IMR-90 (cell line): Measurements from ENCODE around the gene SEC23IP.

ENCODE experiments used
- CTCF ChIP-seq: conservative IDR thresholded peaks from 2 replicates; pipeline ENCODE4 v1.5.1; 2012; ENCODE audit warnings: mild to moderate bottlenecking, low read depth, low read length, improper control_type of control experiment
- ELK1 ChIP-seq: fragments of 150-350 bp; IDR thresholded peaks from 2 replicates; pipeline ENCODE4 v1.6.1; 2016; ENCODE audit warnings: low read depth, mild to moderate bottlenecking, low read length, moderate library complexity, borderline replicate concordance
- MXI1 ChIP-seq: IDR thresholded peaks from 2 replicates; pipeline ENCODE4 v1.6.1; 2012; ENCODE audit warnings: low read depth, mild to moderate bottlenecking, low read length, moderate library complexity, borderline replicate concordance
- POLR2A ChIP-seq: IDR thresholded peaks from 2 replicates; pipeline ENCODE4 v1.6.1; 2012; ENCODE audit warnings: mild to moderate bottlenecking, low read depth, low read length

GRCh38 chr10:119931871-119932270, 39.3 kb downstream of the SEC23IP start:
- TF ChIP-seq CTCF (no peak), POLR2A (no peak), MXI1 (no peak), ELK1 (no peak)
